CD4-positive, alpha-beta T cell (primary cell): Measurements from ENCODE around the gene PTPRM. TPM values are rescaled to one million over a fixed set of nuclear protein-coding genes. Genes with fewer than 3 reads are reported as not detected.

Experiments
- ATAC-seq: fragments of 200-7000 bp; cut with Tn5 transposase; one replicate; pipeline ENCODE4 v1.10.0; 2022; ENCODE audit warnings: mild to moderate bottlenecking; ENCODE audit not compliant: poor library complexity
- CTCF ChIA-PET: fragments of 350-600 bp; sonication (Branson Sonifier 250); formaldehyde crosslinking; loops from one replicate; lab custom pipeline; 2021; ENCODE audit warnings: antibody characterized with exemption, inconsistent platforms; lab: Charles Lee
- POLR2A ChIA-PET: fragments of 350-600 bp; sonication (Branson Sonifier 250); formaldehyde crosslinking; loops from one replicate; lab custom pipeline; 2021; ENCODE audit warnings: antibody characterized with exemption, inconsistent platforms; lab: Charles Lee
- DNase-seq, 14 experiments: peaks; one replicate each; pipeline ENCODE4 v3.0.0-alpha.2; 2013 to 2020; ENCODE audit warnings: mixed read lengths in 2 of 14
- H3K27ac ChIP-seq, 2 donors: one replicate each; pipeline versions ENCODE4 v1.5.1 to v1.7.0; 2013; ENCODE audit warnings: low read length in 2 of 2, low read depth in 1 of 2, mild to moderate bottlenecking in 1 of 2
- H3K27me3 ChIP-seq, 2 experiments: 1 replicate in 1 of 2; 2 replicates in 1 of 2; pipeline versions ENCODE4 v1.6.1 to v1.7.0; 2013; ENCODE audit warnings: low read length in 2 of 2, control low read depth in 1 of 2, mild to moderate bottlenecking in 1 of 2, moderate library complexity in 1 of 2; ENCODE audit not compliant: insufficient read depth in 2 of 2, control insufficient read depth in 1 of 2
- H3K36me3 ChIP-seq: one replicate; pipeline ENCODE4 v1.6.1; 2013; ENCODE audit warnings: low read length, control low read depth; ENCODE audit not compliant: insufficient read depth
- H3K4me1 ChIP-seq: one replicate; pipeline ENCODE4 v1.6.1; 2013; ENCODE audit warnings: low read length, control low read depth; ENCODE audit not compliant: insufficient read depth
- H3K4me3 ChIP-seq: one replicate; pipeline ENCODE4 v1.5.1; 2013; ENCODE audit warnings: mild to moderate bottlenecking, low read length, moderate library complexity
- H3K9me3 ChIP-seq, 2 experiments: 1 replicate in 1 of 2; 2 replicates in 1 of 2; pipeline versions ENCODE4 v1.6.1 to v1.7.0; 2013; ENCODE audit warnings: low read length in 2 of 2, mild to moderate bottlenecking in 2 of 2, control low read depth in 1 of 2, moderate library complexity in 1 of 2; ENCODE audit not compliant: control insufficient read depth in 1 of 2, insufficient read depth in 1 of 2
- H3K27ac Mint-ChIP-seq: one replicate; pipeline ENCODE4 v1.8.0; 2020; ENCODE audit warnings: mixed read lengths
- H3K27me3 Mint-ChIP-seq: one replicate; pipeline ENCODE4 v1.8.0; 2021; ENCODE audit warnings: mixed read lengths
- H3K36me3 Mint-ChIP-seq: one replicate; pipeline ENCODE4 v1.8.0; 2021; ENCODE audit warnings: low read depth, mixed read lengths
- H3K4me1 Mint-ChIP-seq: one replicate; pipeline ENCODE4 v1.8.0; 2021; ENCODE audit warnings: low read depth, mixed read lengths
- H3K4me3 Mint-ChIP-seq: one replicate; pipeline ENCODE4 v1.8.0; 2020; ENCODE audit warnings: mild to moderate bottlenecking, mixed read lengths
- H3K9me3 Mint-ChIP-seq: one replicate; pipeline ENCODE4 v1.8.0; 2020; ENCODE audit warnings: mixed read lengths
- CTCF ChIP-seq: fragments of 200-600 bp; IDR thresholded peaks from one replicate; pipeline ENCODE4 v1.8.0; 2022; ENCODE audit warnings: antibody characterized with exemption, mild to moderate bottlenecking
- intact Hi-C, 2 experiments: fragments of 100-400 bp; cut with DNase I in 1 of 2; cut with micrococcal nuclease in 1 of 2; formaldehyde crosslinking; loops; one replicate each; pipeline versions ENCODE4 v1.15.1 to v1.9.0; 2023 to 2025; cut with DNase I, micrococcal nuclease
- total RNA-seq, 174 experiments: library from RNA in 2 of 174; stranded (reverse) in 2 of 174; gene quantifications; one replicate each; pipeline ENCODE4 v1.2.3 and lab custom pipeline; 2021 to 2026

PTPRM gene
- total RNA-seq, 2 experiments from 2014 or later, result 21.7 to 21.9 TPM

DNA sequence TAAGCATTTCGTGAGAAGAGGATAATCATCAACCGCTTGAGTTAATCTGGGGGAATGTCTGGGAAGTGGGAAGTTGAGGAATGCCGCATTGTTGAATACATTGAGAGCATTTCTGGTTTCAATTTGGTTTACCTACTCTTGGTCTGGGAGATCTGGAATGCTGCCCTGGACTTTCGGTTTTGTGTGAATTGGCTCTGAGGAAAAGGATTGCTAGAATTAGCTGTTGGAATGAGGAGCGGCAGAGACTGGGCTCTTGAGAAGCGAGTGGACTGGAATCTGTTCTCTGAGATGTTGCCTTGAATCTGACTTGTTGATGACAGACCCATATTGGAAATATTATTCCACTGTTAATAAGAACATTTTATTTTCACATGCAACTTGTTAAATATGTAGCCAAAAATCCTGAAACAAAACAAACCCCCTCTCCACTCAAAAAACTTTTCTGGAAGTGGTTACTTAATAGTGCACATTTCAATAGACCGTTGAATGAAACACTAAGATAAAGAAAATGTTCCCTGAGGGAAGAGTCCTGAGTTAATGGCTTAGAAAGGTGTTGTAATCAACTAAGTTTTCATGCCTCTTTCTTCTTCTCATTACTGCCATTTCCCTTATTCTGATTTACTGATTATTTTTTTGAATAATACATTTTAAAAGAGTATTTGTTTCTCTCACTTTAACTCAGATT lies 50.8 kb downstream of the PTPRM start:
- Histone ChIP-seq H3K36me3 (no peaks in the 10 kb centered on the region), H3K27ac (no peak overlapping the region), H3K4me1 (no peaks in the 10 kb centered on the region), H3K9me3 (peaks cover 0 to 10% of the 10 kb centered on the region in 2 experiments), H3K27me3 (no peaks in the 10 kb centered on the region), H3K4me3 (no peak overlapping the region)
- Mint-ChIP-seq H3K27me3 (no peaks in the 10 kb centered on the region), H3K36me3 (no peaks in the 10 kb centered on the region), H3K9me3 (no peaks in the 10 kb centered on the region), H3K27ac (no peak overlapping the region), H3K4me3 (no peak overlapping the region), H3K4me1 (no peaks in the 10 kb centered on the region)
- intact Hi-C loops, result no loop called here
- DNase-seq (no peak), ATAC-seq (no peak)
- no peak for TF ChIP-seq CTCF
- POLR2A ChIA-PET, result no interaction called here
- CTCF ChIA-PET, result no interaction called here

DNA sequence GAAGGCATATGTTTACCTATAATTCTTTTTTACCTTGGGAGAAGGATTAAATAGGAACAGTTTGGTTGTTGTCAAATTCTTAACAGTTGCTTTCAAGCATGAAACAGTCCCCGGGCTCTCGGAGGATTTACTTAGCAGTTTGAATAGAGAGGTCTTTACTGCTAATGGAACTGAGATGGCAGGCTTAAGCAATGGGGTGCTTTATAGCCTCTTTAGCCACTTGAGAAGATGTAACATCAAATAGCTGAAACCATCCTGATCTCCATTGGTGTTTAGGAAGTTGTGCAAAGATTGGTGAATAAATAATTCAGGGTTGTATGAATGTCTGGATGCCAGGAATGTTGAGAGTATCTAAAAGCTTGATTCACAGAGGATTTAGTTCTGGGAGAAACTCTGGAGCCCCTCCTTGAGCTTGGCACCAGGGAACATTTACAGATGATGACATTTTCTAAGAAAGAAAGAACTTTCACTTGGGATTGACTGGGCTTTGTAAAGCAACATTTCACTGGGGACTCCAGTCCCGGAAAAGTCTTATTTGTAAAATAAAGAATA lies 51.9 kb downstream of the PTPRM start:
- no peak for TF ChIP-seq CTCF
- DNase-seq (no peak), ATAC-seq (no peak)
- intact Hi-C loops, result no loop called here
- H3K36me3 Mint-ChIP-seq, result no peaks in the 10 kb centered on the region
- Histone ChIP-seq H3K36me3 (no peaks in the 10 kb centered on the region), H3K4me1 (no peaks in the 10 kb centered on the region), H3K4me3 (no peak overlapping the region), H3K27ac (no peak overlapping the region), H3K27me3 (no peaks in the 10 kb centered on the region), H3K9me3 (peaks cover 0 to 10% of the 10 kb centered on the region in 2 experiments)
- no peaks in the 10 kb centered on the region for H3K9me3 Mint-ChIP-seq
- ChIA-PET CTCF (no interaction called here), POLR2A (no interaction called here)
- H3K27me3 Mint-ChIP-seq, result no peaks in the 10 kb centered on the region
- no peak overlapping the region for H3K4me3 Mint-ChIP-seq
- H3K27ac Mint-ChIP-seq, result no peak overlapping the region
- no peaks in the 10 kb centered on the region for H3K4me1 Mint-ChIP-seq

GRCh38 chr18:7619676-7620075 lies 52.6 kb downstream of the PTPRM start:
- no peaks in the 10 kb centered on the region for H3K36me3 ChIP-seq
- DNase-seq (no peak), ATAC-seq (no peak)
- no peaks in the 10 kb centered on the region for H3K4me1 Mint-ChIP-seq
- no peaks in the 10 kb centered on the region for H3K27me3 Mint-ChIP-seq
- no peak overlapping the region for H3K4me3 ChIP-seq
- ChIA-PET CTCF (no interaction called here), POLR2A (no interaction called here)
- H3K36me3 Mint-ChIP-seq, result no peaks in the 10 kb centered on the region
- no peaks in the 10 kb centered on the region for H3K4me1 ChIP-seq
- no peaks in the 10 kb centered on the region for H3K27me3 ChIP-seq
- no peak overlapping the region for H3K27ac Mint-ChIP-seq
- H3K9me3 Mint-ChIP-seq, result no peaks in the 10 kb centered on the region
- intact Hi-C loops, result no loop called here
- H3K27ac ChIP-seq, result no peak overlapping the region
- no peak for TF ChIP-seq CTCF
- no peak overlapping the region for H3K4me3 Mint-ChIP-seq
- peaks cover 0 to 10% of the 10 kb centered on the region in 2 experiments for H3K9me3 ChIP-seq
